ENCODE results near the gene RELA. TPM values are rescaled to one million over a fixed set of nuclear protein-coding genes. Genes with fewer than 3 reads are reported as not detected.

Gene RELA
- total RNA-seq, 4 donors from 2014 or later: 47.3 to 78.8 (median 63.9) TPM

DNA sequence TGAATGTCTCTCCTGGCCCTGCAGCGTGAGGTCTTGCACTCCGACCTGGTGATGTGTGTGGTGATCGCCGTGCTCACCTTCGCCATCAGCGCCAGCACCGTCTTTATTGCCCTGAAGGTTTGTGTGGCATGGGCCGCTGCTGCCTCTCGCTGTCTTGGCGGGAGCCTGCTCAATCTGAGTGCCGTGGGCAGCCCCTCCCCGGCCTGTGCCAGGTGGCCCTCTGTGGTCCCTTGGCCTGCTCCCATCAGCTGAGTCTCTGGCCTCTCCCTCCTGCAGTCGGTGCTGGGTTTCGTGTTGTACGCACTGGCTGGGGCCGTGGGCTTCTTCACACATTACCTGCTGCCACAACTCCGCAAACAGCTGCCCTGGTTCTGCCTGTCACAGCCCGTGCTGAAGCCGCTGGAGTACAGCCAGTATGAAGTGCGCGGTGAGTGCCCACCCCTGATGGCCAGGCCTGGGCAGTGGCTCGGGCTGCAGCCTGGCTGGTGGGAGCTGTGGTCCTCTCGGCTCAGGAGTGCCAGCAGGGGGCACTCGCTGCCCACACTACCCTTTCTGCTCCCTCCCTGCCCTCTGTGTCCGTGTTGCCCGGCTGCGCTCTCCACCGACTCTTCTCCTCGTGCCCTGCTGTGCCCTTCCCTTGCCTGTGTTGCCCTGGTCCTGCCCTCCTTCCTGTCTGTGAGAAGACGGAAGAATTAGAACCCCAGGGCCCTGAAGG, 36.9 kb downstream of the RELA start:
- H3K27ac ChIP-seq: peak overlapping the region in 1 of 4 donors; percentile 22
- 20 to 39% methylated on average over 1 to 3 of the region's 30 CpGs for WGBS, 2 donors (ENCODE audit: low coverage in 1 of 2)
- H3K9me3 ChIP-seq: no peaks in the 10 kb centered on the region
- no peak overlapping the region for H3K4me3 ChIP-seq
- peak; percentile 70 for ATAC-seq
- TF ChIP-seq, protein P1, sequence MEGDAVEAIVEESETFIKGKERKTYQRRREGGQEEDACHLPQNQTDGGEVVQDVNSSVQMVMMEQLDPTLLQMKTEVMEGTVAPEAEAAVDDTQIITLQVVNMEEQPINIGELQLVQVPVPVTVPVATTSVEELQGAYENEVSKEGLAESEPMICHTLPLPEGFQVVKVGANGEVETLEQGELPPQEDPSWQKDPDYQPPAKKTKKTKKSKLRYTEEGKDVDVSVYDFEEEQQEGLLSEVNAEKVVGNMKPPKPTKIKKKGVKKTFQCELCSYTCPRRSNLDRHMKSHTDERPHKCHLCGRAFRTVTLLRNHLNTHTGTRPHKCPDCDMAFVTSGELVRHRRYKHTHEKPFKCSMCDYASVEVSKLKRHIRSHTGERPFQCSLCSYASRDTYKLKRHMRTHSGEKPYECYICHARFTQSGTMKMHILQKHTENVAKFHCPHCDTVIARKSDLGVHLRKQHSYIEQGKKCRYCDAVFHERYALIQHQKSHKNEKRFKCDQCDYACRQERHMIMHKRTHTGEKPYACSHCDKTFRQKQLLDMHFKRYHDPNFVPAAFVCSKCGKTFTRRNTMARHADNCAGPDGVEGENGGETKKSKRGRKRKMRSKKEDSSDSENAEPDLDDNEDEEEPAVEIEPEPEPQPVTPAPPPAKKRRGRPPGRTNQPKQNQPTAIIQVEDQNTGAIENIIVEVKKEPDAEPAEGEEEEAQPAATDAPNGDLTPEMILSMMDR (IDR thresholded peaks at IDR 0.05): peak in 3 of 4 experiments; percentile 53 to 77 (median 62)
- TF ChIP-seq EP300 (IDR thresholded peaks at IDR 0.05): no peak
- peaks cover 0 to 100% of the 10 kb centered on the region in 2 donors for H3K36me3 ChIP-seq
- peaks cover 0 to 10% (median 0%) of the 10 kb centered on the region in 3 donors for H3K4me1 ChIP-seq
- no peaks in the 10 kb centered on the region for H3K27me3 ChIP-seq

DNA sequence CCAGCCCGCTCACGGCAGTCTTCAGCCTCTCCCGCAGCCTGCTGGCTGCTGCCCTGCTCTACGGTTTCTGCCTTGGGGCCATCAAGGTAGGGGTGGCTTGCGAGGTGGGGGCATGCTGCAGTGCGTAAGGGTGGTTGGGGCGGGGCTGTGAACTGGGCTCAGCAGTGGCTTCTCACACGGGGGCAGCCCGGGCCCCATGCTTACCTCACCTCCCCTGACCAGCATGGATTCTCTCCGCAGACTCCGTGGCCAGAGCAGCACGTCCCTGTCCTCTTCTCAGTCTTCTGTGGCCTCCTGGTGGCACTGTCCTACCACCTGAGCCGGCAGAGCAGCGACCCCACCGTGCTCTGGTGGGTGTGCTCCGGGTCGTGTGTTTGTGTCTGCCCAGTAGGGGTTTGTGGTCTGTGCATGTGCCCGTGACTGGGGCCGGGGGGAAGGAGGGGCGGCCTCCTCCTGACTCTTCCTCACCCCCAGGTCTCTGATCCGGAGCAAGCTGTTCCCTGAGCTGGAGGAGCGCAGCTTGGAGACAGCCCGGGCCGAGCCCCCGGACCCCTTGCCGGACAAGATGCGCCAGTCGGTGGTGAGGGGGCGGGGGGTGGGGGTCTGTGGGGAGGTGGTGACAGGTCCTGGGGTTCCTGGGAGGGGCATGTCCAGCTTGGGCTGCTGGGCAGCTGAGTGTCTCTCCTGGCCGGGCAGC, 37.6 kb downstream of the RELA start:
- Histone ChIP-seq H3K9me3 (no peaks in the 10 kb centered on the region), H3K36me3 (peaks cover 0 to 100% of the 10 kb centered on the region in 2 donors), H3K4me1 (peaks cover 0 to 10% (median 0%) of the 10 kb centered on the region in 3 donors), H3K4me3 (no peak overlapping the region), H3K27me3 (no peaks in the 10 kb centered on the region), H3K27ac (no peak overlapping the region)
- no peak for TF ChIP-seq POLR2AphosphoS5 (IDR thresholded peaks at IDR 0.05)
- TF ChIP-seq, protein P1 (IDR thresholded peaks at IDR 0.05): no peak
- ATAC-seq: no peak
- 70% methylated on average over 4 of the region's 30 CpGs; no CpG with 5 or more reads in 1 of the 2 donors for WGBS, 2 donors (ENCODE audit: low coverage in 1 of 2)

- WGBS, 2 donors (ENCODE audit: low coverage in 1 of 2): 81 to 87% methylated on average over 5 to 13 of the region's 25 CpGs
- no peak for ATAC-seq
- Histone ChIP-seq H3K4me3 (no peak overlapping the region), H3K4me1 (peaks cover 0 to 10% (median 0%) of the 10 kb centered on the region in 3 donors), H3K36me3 (peaks cover 0 to 100% of the 10 kb centered on the region in 2 donors), H3K27ac (no peak overlapping the region), H3K27me3 (no peaks in the 10 kb centered on the region), H3K9me3 (no peaks in the 10 kb centered on the region)
- no peak for TF ChIP-seq POLR2AphosphoS5 (IDR thresholded peaks at IDR 0.05)
- no peak for TF ChIP-seq POLR2A (IDR thresholded peaks at IDR 0.05)
- no peak for TF ChIP-seq EP300 (IDR thresholded peaks at IDR 0.05)
- TF ChIP-seq, protein P1 (IDR thresholded peaks at IDR 0.05): no peak
These were observed 38.7 kb downstream of the RELA start for GRCh38 chr11:65623852-65624616.

DNA sequence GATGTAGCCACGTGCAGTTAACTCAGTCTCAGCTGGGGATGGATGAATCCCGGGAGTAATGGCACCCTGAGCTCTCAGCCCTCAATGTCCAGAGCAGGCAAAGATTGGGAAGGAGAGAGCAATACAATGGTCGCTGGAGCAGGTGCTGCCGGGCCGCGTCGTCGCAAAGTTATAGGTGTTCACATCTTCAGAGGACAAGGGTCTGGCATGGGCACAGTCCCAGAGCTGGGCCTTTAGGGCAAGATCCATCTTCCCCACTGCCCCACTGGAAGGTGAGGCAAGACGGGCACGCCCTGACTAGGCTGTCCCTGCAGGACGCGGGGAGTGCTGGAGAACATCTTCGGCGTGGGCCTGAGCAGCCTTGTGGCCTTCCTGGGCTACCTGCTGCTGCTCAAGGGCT, 39.5 kb downstream of the RELA start:
- H3K27me3 ChIP-seq: no peaks in the 10 kb centered on the region
- TF ChIP-seq, protein P1 (IDR thresholded peaks at IDR 0.05): no peak
- no peak overlapping the region for H3K27ac ChIP-seq
- H3K36me3 ChIP-seq: peaks cover 0 to 100% of the 10 kb centered on the region in 2 donors
- H3K4me1 ChIP-seq: peaks cover 0 to 17% (median 0%) of the 10 kb centered on the region in 3 donors
- H3K4me3 ChIP-seq: no peak overlapping the region
- no peaks in the 10 kb centered on the region for H3K9me3 ChIP-seq
- no peak for ATAC-seq
- 20 to 76% methylated on average over 2 to 12 of the region's 14 CpGs for WGBS, 2 donors (ENCODE audit: low coverage in 1 of 2)

Measured in gastroesophageal sphincter (tissue), 4 donors.